ENCODE results near the gene LRG1.

DNA sequence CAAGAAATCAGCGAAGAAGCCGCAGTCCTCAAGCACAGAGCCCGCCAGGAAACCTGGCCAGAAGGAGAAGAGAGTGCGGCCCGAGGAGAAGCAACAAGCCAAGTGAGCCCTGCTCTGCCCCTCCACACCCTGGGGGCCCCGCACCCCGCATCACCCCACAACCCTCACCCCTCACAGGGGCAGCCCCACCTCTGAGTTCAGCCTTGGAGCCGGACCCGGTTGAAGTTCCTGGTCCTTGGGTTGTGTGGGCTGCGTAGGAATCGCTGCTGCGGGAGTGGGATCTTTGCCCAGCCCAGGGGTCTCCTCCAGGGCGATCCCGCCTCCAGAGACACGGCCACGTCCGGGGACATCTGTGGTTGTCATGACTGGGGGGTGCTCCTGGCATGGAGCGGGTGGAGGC, 43.5 kb downstream of the LRG1 start:
- TF ChIP-seq POLR2AphosphoS5 (IDR thresholded peaks at IDR 0.05; ENCODE audit: low read depth, low read length) (no peak), REST (IDR thresholded peaks at IDR 0.05; ENCODE audit: insufficient read depth in 1 of 2, low read depth in 2 of 2, low read length in 2 of 2) (no peak), TAF1 (IDR thresholded peaks at IDR 0.05; ENCODE audit: borderline replicate concordance, insufficient read depth, low read length) (no peak), SIN3A (IDR thresholded peaks at IDR 0.05; ENCODE audit: borderline replicate concordance, insufficient read depth, low read length) (no peak), FOXP2 (optimal IDR thresholded peaks at IDR 0.05; ENCODE audit: borderline replicate concordance, extremely low read depth, extremely low read length, insufficient read depth) (no peak)

Measured in PFSK-1 (cell line).